ENCODE data around the gene RFNG. TPM values are rescaled to one million over a fixed set of nuclear protein-coding genes. Genes with fewer than 3 reads are reported as not detected.

RFNG gene
- total RNA-seq, 2 donors from 2014 or later: 21.4 to 25.3 TPM

DNA sequence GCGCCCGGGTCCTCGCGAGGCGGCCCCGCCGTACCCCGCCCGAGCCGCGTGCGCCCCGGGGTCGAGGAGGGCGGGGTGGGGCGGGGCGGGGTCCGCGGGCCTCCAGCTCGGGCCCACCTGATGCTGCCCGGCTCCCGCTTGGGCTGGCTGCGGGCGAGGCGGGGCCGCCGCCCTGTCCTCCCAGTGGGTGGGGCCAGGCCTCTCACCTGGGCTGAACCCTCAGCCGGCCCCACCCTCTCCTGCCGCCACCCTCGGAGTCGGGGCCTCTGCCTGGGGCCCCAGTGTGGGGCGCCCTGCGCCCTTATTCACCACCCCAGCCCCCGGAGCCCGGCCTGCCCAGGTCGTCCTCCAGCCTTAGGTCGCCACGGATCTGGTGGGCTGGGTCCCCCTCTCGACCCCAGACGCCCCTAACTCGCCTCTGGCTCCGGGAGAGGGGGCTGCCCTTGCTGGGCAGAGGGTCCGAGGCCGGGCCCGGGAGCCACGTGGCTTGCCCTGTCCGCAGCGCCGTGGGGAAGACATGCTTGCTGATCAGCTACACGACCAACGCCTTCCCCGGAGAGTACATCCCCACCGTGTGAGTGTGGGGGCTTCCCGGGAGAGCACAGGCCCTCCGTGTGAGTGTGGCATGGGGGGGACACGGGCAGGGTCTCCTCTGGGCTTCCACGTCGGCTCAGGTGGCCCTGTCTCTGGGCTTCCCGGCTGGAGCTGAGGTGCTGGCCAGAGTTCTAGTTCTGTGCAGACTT, 19.6 kb downstream of the RFNG start:
- Histone ChIP-seq H3K27ac (no peak overlapping the region), H3K4me1 (peaks cover 0 to 34% of the 10 kb centered on the region in 2 donors), H3K36me3 (no peaks in the 10 kb centered on the region), H3K4me3 (peak overlapping the region; percentile 26 to 41), H3K9me3 (no peaks in the 10 kb centered on the region), H3K27me3 (no peaks in the 10 kb centered on the region)
- DNase-seq (ENCODE audit: low spot score): no peak
- TF ChIP-seq, protein P1, sequence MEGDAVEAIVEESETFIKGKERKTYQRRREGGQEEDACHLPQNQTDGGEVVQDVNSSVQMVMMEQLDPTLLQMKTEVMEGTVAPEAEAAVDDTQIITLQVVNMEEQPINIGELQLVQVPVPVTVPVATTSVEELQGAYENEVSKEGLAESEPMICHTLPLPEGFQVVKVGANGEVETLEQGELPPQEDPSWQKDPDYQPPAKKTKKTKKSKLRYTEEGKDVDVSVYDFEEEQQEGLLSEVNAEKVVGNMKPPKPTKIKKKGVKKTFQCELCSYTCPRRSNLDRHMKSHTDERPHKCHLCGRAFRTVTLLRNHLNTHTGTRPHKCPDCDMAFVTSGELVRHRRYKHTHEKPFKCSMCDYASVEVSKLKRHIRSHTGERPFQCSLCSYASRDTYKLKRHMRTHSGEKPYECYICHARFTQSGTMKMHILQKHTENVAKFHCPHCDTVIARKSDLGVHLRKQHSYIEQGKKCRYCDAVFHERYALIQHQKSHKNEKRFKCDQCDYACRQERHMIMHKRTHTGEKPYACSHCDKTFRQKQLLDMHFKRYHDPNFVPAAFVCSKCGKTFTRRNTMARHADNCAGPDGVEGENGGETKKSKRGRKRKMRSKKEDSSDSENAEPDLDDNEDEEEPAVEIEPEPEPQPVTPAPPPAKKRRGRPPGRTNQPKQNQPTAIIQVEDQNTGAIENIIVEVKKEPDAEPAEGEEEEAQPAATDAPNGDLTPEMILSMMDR (IDR thresholded peaks at IDR 0.05): no peak

DNA sequence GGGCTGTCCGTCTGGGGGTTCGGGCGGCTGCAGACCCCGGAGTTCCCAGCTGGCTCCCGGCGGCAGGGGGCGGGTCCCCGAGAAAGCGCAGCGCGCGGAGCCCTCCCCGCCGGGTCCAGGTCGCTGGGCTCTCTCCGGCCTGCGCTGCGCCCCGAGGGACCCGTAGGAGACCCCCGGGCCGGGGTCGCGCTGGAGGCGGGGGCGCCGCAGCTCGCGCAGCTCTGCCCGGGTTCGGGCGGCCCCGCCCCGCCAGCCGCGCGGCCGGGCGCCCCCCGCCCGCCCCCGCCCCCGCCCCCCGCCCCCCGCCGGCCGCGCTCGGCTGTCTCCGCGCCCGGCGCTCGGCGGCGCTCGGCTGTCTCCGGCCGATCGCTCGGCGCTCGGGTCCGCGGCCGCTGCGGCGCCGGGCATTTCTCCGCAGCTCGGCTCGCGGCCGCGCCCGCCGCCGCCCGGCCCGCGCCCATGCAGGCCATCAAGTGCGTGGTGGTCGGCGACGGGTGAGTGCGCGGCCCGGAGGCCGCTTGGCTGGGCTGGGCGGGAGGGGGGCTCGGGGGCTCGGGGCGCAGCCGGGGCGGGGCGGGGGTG, 20.2 kb downstream of the RFNG start, which contains the start of gene RAC3:
RAC3 (plus strand) TSS at position 376 of the 582 bp plus-strand sequence; CDS start at position 460, 84 bp downstream.
- Histone ChIP-seq H3K4me3 (peak within 1 kb of the TSS; percentile 42 to 57), H3K27me3 (no peaks in the 10 kb centered on the region), H3K4me1 (peaks cover 0 to 27% of the 10 kb centered on the region in 2 donors), H3K9me3 (no peaks in the 10 kb centered on the region), H3K27ac (no peak within 1 kb of the TSS), H3K36me3 (no peaks in the 10 kb centered on the region)
- no peak for DNase-seq (ENCODE audit: low spot score)
- TF ChIP-seq, protein P1 (IDR thresholded peaks at IDR 0.05): no peak

DNA sequence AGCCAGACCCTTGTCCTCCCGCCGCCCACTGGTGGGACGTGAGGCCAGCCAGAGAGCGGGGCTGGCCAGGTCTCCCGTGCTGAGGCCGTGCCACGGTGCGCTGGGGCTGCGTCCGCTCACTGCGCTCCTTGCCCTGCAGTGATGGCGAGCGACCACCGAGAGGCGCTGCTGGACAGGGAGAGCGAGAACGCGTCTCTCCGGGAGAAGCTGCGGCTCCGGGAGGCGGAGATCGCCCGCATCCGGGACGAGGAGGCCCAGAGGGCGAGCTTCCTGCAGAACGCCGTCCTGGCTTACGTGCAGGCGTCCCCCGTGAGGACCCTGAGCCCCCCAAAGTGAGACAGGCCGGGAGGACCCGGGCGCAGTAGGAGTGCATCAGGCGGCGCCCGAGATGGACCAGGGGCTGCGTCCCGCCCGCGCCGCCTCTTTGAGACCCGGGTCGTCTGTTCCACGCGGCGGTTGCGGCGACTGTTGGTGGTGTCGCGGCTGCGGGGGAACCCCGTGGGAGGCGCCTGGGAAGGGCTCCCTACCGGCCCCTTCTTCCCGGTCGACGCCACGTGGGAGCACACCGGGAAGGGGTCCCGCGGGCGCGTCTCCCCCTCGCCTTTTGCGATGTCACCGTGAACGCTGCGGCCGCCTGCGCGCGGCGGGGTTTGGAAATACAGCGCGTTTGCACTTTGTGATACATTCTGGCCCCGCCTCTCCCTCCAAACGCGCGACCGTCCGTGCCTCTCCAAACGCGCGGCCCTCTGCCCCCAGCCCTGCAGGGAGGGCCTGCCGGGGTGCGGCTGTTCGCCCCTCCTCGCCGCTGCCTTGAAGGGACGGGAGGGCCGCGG, 20.9 kb downstream of the RFNG start:
- Histone ChIP-seq H3K36me3 (no peaks in the 10 kb centered on the region), H3K4me3 (peak overlapping the region; percentile 42 to 57), H3K27ac (no peak overlapping the region), H3K4me1 (peaks cover 0 to 21% of the 10 kb centered on the region in 2 donors), H3K27me3 (no peaks in the 10 kb centered on the region), H3K9me3 (no peaks in the 10 kb centered on the region)
- DNase-seq (ENCODE audit: low spot score): peak; percentile 78
- TF ChIP-seq, protein P1 (IDR thresholded peaks at IDR 0.05): peak; percentile 86 to 97

DNA sequence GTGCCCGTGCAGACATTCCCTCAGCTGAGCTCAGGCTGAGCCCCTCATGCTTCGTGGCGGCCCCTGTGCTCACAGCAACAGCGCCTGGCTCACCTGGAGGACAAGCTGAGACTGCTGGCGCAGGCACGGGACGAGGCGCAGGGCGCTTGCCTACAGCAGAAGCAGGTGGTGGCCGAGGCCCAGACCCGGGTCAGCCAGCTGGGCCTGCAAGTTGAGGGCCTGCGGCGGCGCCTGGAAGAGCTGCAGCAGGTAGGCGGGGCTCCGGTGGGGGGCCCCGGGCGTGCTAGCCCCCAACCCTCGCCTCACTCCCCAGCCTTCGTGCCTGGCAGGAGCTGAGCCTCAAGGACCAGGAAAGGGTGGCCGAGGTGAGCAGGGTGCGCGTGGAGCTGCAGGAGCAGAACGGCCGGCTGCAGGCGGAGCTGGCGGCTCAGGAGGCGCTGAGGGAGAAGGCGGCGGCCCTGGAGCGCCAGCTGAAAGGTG, 21.6 kb downstream of the RFNG start:
- Histone ChIP-seq H3K4me3 (peak overlapping the region in 1 of 2 donors; percentile 57), H3K4me1 (peaks cover 0 to 21% of the 10 kb centered on the region in 2 donors), H3K27ac (no peak overlapping the region), H3K36me3 (no peaks in the 10 kb centered on the region), H3K9me3 (no peaks in the 10 kb centered on the region), H3K27me3 (no peaks in the 10 kb centered on the region)
- TF ChIP-seq, protein P1 (IDR thresholded peaks at IDR 0.05): no peak
- no peak for DNase-seq (ENCODE audit: low spot score)

DNA sequence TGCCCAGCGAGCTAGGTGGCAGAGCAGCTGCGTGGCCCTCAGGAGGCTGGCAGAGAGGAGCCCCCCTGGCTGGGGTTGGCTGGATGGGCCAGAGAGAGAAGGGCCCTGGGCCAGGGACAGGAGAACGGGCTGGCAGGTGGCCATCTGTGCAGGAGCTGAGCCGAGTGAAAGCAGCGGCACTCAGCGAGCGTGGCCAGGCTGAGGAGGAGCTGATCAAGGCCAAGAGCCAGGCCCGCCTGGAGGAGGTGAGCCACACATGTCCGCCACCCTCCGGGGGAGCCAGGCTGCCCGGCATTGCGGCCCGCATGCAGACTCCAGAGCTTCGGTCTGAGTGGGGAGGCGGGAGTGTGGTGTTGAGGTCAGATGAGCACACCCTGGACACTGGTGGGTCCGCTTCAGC, 22.2 kb downstream of the RFNG start:
- no peak for DNase-seq (ENCODE audit: low spot score)
- H3K36me3 ChIP-seq: no peaks in the 10 kb centered on the region
- no peak overlapping the region for H3K27ac ChIP-seq
- no peaks in the 10 kb centered on the region for H3K9me3 ChIP-seq
- no peak overlapping the region for H3K4me3 ChIP-seq
- TF ChIP-seq, protein P1 (IDR thresholded peaks at IDR 0.05): no peak
- H3K27me3 ChIP-seq: no peaks in the 10 kb centered on the region
- H3K4me1 ChIP-seq: peaks cover 0 to 25% of the 10 kb centered on the region in 2 donors

Data from right atrium auricular region (tissue), 2 donors.